DOHH2 (cell line): Measurements from ENCODE around the gene JOSD2.

Source experiments
- H3F3A ChIP-seq: fragments of 200-600 bp; sonication (generic), shearing (Covaris generic); 2 replicates; pipeline ENCODE4 v1.6.0; 2016; ENCODE audit warnings: antibody characterized with exemption, mild to moderate bottlenecking; ENCODE audit not compliant: control insufficient read depth, insufficient read depth
- H3K27ac ChIP-seq: fragments of 200-600 bp; sonication (generic); 2 replicates; pipeline ENCODE4 v1.5.1; 2014; ENCODE audit warnings: low read depth, mild to moderate bottlenecking, low read length, moderate library complexity
- H3K27me3 ChIP-seq: fragments of 200-600 bp; sonication (generic); 2 replicates; pipeline ENCODE4 v1.6.1; 2014; ENCODE audit warnings: mild to moderate bottlenecking, low read length, mixed read lengths; ENCODE audit not compliant: control insufficient read depth
- H3K36me3 ChIP-seq: fragments of 200-600 bp; sonication (generic); 2 replicates; pipeline ENCODE4 v1.6.1; 2014; ENCODE audit warnings: mild to moderate bottlenecking, low read length, moderate library complexity, mixed read lengths; ENCODE audit not compliant: control insufficient read depth
- H3K4me1 ChIP-seq: fragments of 200-600 bp; sonication (generic); 2 replicates; pipeline ENCODE4 v1.6.1; 2014; ENCODE audit warnings: mild to moderate bottlenecking, low read length, mixed read lengths; ENCODE audit not compliant: control insufficient read depth
- H3K4me2 ChIP-seq: fragments of 200-600 bp; sonication (generic); 2 replicates; pipeline ENCODE4 v1.6.0; 2014; ENCODE audit warnings: mild to moderate bottlenecking, low read length, moderate library complexity
- H3K4me3 ChIP-seq: fragments of 200-600 bp; sonication (generic); 2 replicates; pipeline ENCODE4 v1.5.1; 2014; ENCODE audit warnings: mild to moderate bottlenecking, low read length, mixed read lengths
- H3K79me2 ChIP-seq: fragments of 200-600 bp; sonication (generic); 2 replicates; pipeline ENCODE4 v1.6.1; 2014; ENCODE audit warnings: mild to moderate bottlenecking, low read length, mixed read lengths; ENCODE audit not compliant: control insufficient read depth
- H3K9me2 ChIP-seq: fragments of 200-600 bp; sonication (generic); replicated peaks from 2 replicates; pipeline ENCODE4 v1.6.1; 2014; ENCODE audit warnings: mild to moderate bottlenecking, low read length, mixed read lengths; ENCODE audit not compliant: control insufficient read depth
- H3K9me3 ChIP-seq: fragments of 200-600 bp; sonication (generic); 2 replicates; pipeline ENCODE4 v1.6.1; 2014; ENCODE audit warnings: antibody characterized with exemption, low read length, mixed read lengths; ENCODE audit not compliant: control insufficient read depth, insufficient read depth
- H4K20me1 ChIP-seq: fragments of 200-600 bp; sonication (generic); 2 replicates; pipeline ENCODE4 v1.6.0; 2014; ENCODE audit warnings: low read depth, mild to moderate bottlenecking, antibody characterized with exemption, low read length, moderate library complexity; ENCODE audit not compliant: control insufficient read depth, insufficient read depth
- CTCF ChIP-seq: fragments of 200-600 bp; sonication (generic); IDR thresholded peaks from one replicate; pipeline ENCODE4 v1.5.1; 2014; ENCODE audit warnings: antibody characterized with exemption, mild to moderate bottlenecking, low read depth, low read length; ENCODE audit not compliant: poor library complexity, severe bottlenecking
- EZH2phosphoT487 ChIP-seq: fragments of 200-600 bp; sonication (generic); IDR thresholded peaks from 2 replicates; pipeline ENCODE4 v1.6.1; 2017; ENCODE audit warnings: borderline replicate concordance, mild to moderate bottlenecking, antibody characterized with exemption, low read length, moderate library complexity, mixed read lengths

Gene JOSD2

GRCh38 chr19:50480281-50481111, 30.5 kb downstream of the JOSD2 start:
- H3K9me3 ChIP-seq: peaks cover 5% of the 10 kb centered on the region; the same call in 1 of the 2 replicates
- no peak overlapping the region for H3K4me2 ChIP-seq
- H3K36me3 ChIP-seq: peaks cover 70% of the 10 kb centered on the region
- no peak overlapping the region for H3K4me3 ChIP-seq
- peaks cover 11% of the 10 kb centered on the region for H4K20me1 ChIP-seq
- H3K27me3 ChIP-seq: no peaks in the 10 kb centered on the region
- no peak overlapping the region for H3K27ac ChIP-seq
- no peaks in the 10 kb centered on the region for H3K9me2 ChIP-seq
- TF ChIP-seq EZH2phosphoT487 (no peak), CTCF (no peak)
- H3F3A ChIP-seq: no peaks in the 10 kb centered on the region
- peaks cover 10% of the 10 kb centered on the region for H3K4me1 ChIP-seq
- peaks cover 40% of the 10 kb centered on the region for H3K79me2 ChIP-seq

GRCh38 chr19:50479761-50480251, 31.2 kb downstream of the JOSD2 start:
- peaks cover 5% of the 10 kb centered on the region; the same call in 1 of the 2 replicates for H3K9me3 ChIP-seq
- no peaks in the 10 kb centered on the region for H3K9me2 ChIP-seq
- H3K27me3 ChIP-seq: no peaks in the 10 kb centered on the region
- peaks cover 64% of the 10 kb centered on the region for H3K36me3 ChIP-seq
- peaks cover 11% of the 10 kb centered on the region for H4K20me1 ChIP-seq
- H3K79me2 ChIP-seq: peaks cover 40% of the 10 kb centered on the region
- TF ChIP-seq CTCF (no peak), EZH2phosphoT487 (no peak)
- H3K4me2 ChIP-seq: no peak overlapping the region
- no peak overlapping the region for H3K4me3 ChIP-seq
- H3K4me1 ChIP-seq: peaks cover 10% of the 10 kb centered on the region
- H3K27ac ChIP-seq: no peak overlapping the region
- no peaks in the 10 kb centered on the region for H3F3A ChIP-seq

GRCh38 chr19:50478901-50479715, 31.9 kb downstream of the JOSD2 start:
- Histone ChIP-seq H3K9me3 (peaks cover 5% of the 10 kb centered on the region; the same call in 1 of the 2 replicates), H3F3A (no peaks in the 10 kb centered on the region), H3K4me3 (no peak overlapping the region), H4K20me1 (peaks cover 11% of the 10 kb centered on the region), H3K4me2 (no peak overlapping the region), H3K27me3 (no peaks in the 10 kb centered on the region), H3K4me1 (peaks cover 10% of the 10 kb centered on the region), H3K79me2 (peaks cover 40% of the 10 kb centered on the region), H3K27ac (no peak overlapping the region), H3K36me3 (peaks cover 59% of the 10 kb centered on the region), H3K9me2 (no peaks in the 10 kb centered on the region)
- TF ChIP-seq EZH2phosphoT487: no peak
- peak; percentile 78 for TF ChIP-seq CTCF
